ENCODE results near the gene LRRC72.

- TF ChIP-seq POLR2A (IDR thresholded peaks at IDR 0.05; ENCODE audit: low read depth, low read length) (no peak), POLR2AphosphoS5 (IDR thresholded peaks at IDR 0.05; ENCODE audit: low read depth, low read length) (no peak)
Measured at GRCh38 chr7:16531707-16532106, 5.1 kb downstream of the LRRC72 start.

Data from GM12892 (cell line).